Measurements from ENCODE around the gene CDH13. TPM values are rescaled to one million over a fixed set of nuclear protein-coding genes. Genes with fewer than 3 reads are reported as not detected.

The CDH13 gene
- total and polyA plus RNA-seq, 10 of the 15 experiments (the other 5 are each of a cell fraction or from before 2014, with no cell fraction given): under 0.01 to 0.05 TPM; not detected in 8

- TF ChIP-seq CTCF (IDR thresholded peaks at IDR 0.05 in 2 of 3, conservative IDR thresholded peaks at IDR 0.05 in 1 of 3; ENCODE audit: control insufficient read depth in 2 of 3, extremely low read depth in 1 of 3, insufficient read depth in 1 of 3, low read depth in 3 of 3, low read length in 3 of 3) (peak; percentile 23 to 55 (median 45)), TARDBP (IDR thresholded peaks at IDR 0.05; ENCODE audit: borderline replicate concordance) (no peak), MTA2 (IDR thresholded peaks at IDR 0.05; ENCODE audit: low read depth) (no peak), FOXK2 (IDR thresholded peaks at IDR 0.05) (no peak), HSF1 (IDR thresholded peaks at IDR 0.05; ENCODE audit: low read depth, low read length) (no peak), RAD21 (IDR thresholded peaks at IDR 0.05; ENCODE audit: insufficient read depth, low read depth, low read length) (peak; percentile 46; the same call in 1 of the 2 replicates)
Observed at GRCh38 chr16:82671741-82672140, 45.0 kb downstream of the CDH13 start (continued).

- ChIA-PET CTCF (interaction anchor here (0.6 to 11.3 kb wide), 7 partner anchors 17 to 238 kb away, joined by 3 to 131 read pairs (median 5); no protein-coding TSS in a partner anchor), SMC1A (ENCODE audit: uncharacterized antibody, unreplicated experiment) (interaction anchor here (0.8 to 2.9 kb wide), 3 partner anchors 21 to 42 kb away, joined by 4 to 22 read pairs (median 8); no protein-coding TSS in a partner anchor), RAD21 (ENCODE audit: unreplicated experiment) (interaction anchor here (3.3 kb wide), 1 partner anchor 19 kb away, joined by 14 read pairs; no protein-coding TSS in a partner anchor), POLR2A (no interaction called here)
- H3K4me2 ChIP-seq (ENCODE audit: control insufficient read depth, insufficient read depth): no peak overlapping the region
- no peaks in the 10 kb centered on the region; a peak in 1 of 4 replicates for H3K27me3 ChIP-seq (replicated peaks in 1 of 2; ENCODE audit: control insufficient read depth in 2 of 2, insufficient read depth in 2 of 2, low read length in 1 of 2)
- no peak for DNase-seq (ENCODE audit: low read depth, low spot score)
- H3K27ac ChIP-seq (ENCODE audit: control insufficient read depth, insufficient read depth): no peak overlapping the region
- no peak for TF ChIP-seq ZNF622 (IDR thresholded peaks at IDR 0.05)
- no peak for TF ChIP-seq SIN3A (IDR thresholded peaks at IDR 0.05; ENCODE audit: low read depth, low read length)
- no peak for TF ChIP-seq MTA2 (IDR thresholded peaks at IDR 0.05; ENCODE audit: low read depth)
- TF ChIP-seq IKZF1 (conservative IDR thresholded peaks at IDR 0.05): no peak
- TF ChIP-seq ZZZ3 (IDR thresholded peaks at IDR 0.05; ENCODE audit: control insufficient read depth, insufficient read length, low read depth): no peak
- TF ChIP-seq IRF4 (IDR thresholded peaks at IDR 0.05; ENCODE audit: low read depth, low read length): no peak
- TF ChIP-seq ETV6 (conservative IDR thresholded peaks at IDR 0.05 in 1 of 2, IDR thresholded peaks at IDR 0.05 in 1 of 2; ENCODE audit: borderline replicate concordance in 1 of 2, low read depth in 1 of 2): no peak
- TF ChIP-seq JUND (IDR thresholded peaks at IDR 0.05; ENCODE audit: low read depth, low read length): no peak
- no peak for TF ChIP-seq STAT1 (conservative IDR thresholded peaks at IDR 0.05)
- TF ChIP-seq YY1 (IDR thresholded peaks at IDR 0.05; ENCODE audit: low read depth, low read length): no peak
- TF ChIP-seq ZBTB11 (CRISPR knock-in tag; IDR thresholded peaks at IDR 0.05): no peak
- no peak for TF ChIP-seq POLR2A (IDR thresholded peaks at IDR 0.05; ENCODE audit: low read depth, low read length)
- no peak for TF ChIP-seq IKZF2 (IDR thresholded peaks at IDR 0.05)
- H3K4me3 ChIP-seq: no peak overlapping the region
- intact Hi-C loops (cut with micrococcal nuclease; ENCODE audit: unreplicated experiment) (no loop called here), in situ Hi-C loops (cut with MboI) (no loop called here)
- no peak overlapping the region for H3K9ac ChIP-seq (ENCODE audit: control insufficient read depth, insufficient read depth, low read length)
- 25% methylated on average over 2 of the region's 3 CpGs for WGBS (ENCODE audit: insufficient coverage, insufficient replicate concordance, low lambda C conversion rate, missing lambda C conversion rate)
- H3K4me1 ChIP-seq (ENCODE audit: control insufficient read depth, insufficient read depth, low read length): no peaks in the 10 kb centered on the region
- no peaks in the 10 kb centered on the region for H3K36me3 ChIP-seq (ENCODE audit: control insufficient read depth in 2 of 2, insufficient read depth in 2 of 2, low read length in 1 of 2)
- no peak for ATAC-seq
- BruUV-seq (replicated peaks): no TSS peak
- no peaks in the 10 kb centered on the region for H3K9me3 ChIP-seq (replicated peaks; ENCODE audit: control insufficient read depth, insufficient read depth, low read length)
- H3K79me2 ChIP-seq (ENCODE audit: control insufficient read depth, insufficient read depth, low read length): no peaks in the 10 kb centered on the region
- no peak for FAIRE-seq
- H2AFZ ChIP-seq (ENCODE audit: control insufficient read depth, low read depth, low read length): no peak overlapping the region
- no peaks in the 10 kb centered on the region for H4K20me1 ChIP-seq (ENCODE audit: control insufficient read depth, insufficient read depth)
Observed at GRCh38 chr16:82672676-82673075, 45.9 kb downstream of the CDH13 start.
